Ecto neural progenitor cell (in vitro differentiated cells): ENCODE results near the gene HSPA1A.

Experiments used
- DNase-seq: peaks from one replicate; pipeline ENCODE4 v3.0.0-alpha.2; 2018; ENCODE audit warnings: low spot score

The HSPA1A gene

DNA sequence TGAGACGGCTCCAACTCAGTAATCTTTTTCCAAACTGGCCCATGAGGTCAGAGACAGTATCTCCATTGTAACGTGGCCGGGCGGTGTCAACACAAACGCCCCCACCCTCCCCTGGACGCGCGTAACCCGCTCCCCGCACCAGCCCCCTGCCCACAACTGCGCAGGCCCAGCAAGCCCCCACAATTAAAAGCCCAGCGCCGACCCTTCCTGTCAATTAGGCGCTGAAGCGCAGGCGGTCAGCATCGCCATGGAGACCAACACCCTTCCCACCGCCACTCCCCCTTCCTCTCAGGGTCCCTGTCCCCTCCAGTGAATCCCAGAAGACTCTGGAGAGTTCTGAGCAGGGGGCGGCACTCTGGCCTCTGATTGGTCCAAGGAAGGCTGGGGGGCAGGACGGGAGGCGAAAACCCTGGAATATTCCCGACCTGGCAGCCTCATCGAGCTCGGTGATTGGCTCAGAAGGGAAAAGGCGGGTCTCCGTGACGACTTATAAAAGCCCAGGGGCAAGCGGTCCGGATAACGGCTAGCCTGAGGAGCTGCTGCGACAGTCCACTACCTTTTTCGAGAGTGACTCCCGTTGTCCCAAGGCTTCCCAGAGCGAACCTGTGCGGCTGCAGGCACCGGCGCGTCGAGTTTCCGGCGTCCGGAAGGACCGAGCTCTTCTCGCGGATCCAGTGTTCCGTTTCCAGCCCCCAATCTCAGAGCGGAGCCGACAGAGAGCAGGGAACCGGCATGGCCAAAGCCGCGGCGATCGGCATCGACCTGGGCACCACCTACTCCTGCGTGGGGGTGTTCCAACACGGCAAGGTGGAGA is at the start of gene HSPA1A, which contains the start of gene HSPA1L:
Gene HSPA1A (plus strand): TSS at position 519 of the 814 bp plus-strand sequence. CDS start 214 bp downstream, at position 733.
Gene HSPA1L (minus strand): TSS at position 259 of the 814 bp plus-strand sequence. CDS start 3,311 bp downstream, outside the sequence.
- peak; percentile 98 for DNase-seq

GRCh38 chr6:31765559-31765909 is 49.8 kb upstream of the HSPA1A start:
- no peak for DNase-seq

DNA sequence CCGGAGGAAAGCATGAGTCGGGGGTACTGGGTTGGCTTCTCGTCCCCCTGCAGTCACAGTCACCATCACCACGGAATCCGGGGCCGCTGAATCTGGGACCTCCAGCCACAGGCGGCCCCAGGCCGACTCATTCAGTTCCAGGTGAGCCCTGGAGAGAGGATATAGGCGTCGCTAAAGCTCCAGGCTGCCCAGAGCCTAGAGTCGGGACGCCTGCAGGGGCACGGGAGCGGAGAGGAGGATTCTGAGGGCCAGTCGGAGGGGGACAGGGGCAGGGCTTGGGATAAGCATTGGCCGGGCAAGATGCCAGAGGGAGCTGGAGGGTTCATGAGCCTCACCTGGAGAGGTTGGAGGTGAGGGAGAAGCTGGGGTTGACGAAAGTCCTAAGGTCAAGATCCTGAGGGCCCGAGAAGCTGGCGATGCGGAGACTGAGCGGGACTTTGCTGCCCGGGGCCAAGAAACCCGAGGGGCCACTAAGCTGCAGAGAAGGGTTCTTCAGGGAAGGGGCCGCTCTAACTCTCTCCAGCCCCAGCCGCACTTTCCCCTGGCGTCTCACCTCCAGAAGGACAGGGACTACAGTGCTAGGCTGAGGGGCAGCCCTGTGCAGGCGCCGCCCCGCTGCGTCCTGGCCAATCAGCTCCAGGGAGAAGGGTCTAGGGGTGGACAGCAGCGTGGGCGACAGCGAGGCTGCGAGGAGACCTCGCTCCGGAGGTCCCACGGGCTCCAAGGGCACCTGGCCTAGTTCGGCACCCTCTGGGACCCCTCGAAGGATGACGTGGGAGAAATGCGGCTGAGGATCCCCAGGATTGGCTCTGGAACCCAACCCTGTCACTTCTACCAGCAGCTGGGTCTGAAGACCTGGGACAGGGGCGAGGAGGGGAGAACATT is 49.2 kb upstream of the HSPA1A start:
- peak; percentile 66 for DNase-seq

GRCh38 chr6:31767096-31767645 is 48.2 kb upstream of the HSPA1A start:
- no peak for DNase-seq

DNA sequence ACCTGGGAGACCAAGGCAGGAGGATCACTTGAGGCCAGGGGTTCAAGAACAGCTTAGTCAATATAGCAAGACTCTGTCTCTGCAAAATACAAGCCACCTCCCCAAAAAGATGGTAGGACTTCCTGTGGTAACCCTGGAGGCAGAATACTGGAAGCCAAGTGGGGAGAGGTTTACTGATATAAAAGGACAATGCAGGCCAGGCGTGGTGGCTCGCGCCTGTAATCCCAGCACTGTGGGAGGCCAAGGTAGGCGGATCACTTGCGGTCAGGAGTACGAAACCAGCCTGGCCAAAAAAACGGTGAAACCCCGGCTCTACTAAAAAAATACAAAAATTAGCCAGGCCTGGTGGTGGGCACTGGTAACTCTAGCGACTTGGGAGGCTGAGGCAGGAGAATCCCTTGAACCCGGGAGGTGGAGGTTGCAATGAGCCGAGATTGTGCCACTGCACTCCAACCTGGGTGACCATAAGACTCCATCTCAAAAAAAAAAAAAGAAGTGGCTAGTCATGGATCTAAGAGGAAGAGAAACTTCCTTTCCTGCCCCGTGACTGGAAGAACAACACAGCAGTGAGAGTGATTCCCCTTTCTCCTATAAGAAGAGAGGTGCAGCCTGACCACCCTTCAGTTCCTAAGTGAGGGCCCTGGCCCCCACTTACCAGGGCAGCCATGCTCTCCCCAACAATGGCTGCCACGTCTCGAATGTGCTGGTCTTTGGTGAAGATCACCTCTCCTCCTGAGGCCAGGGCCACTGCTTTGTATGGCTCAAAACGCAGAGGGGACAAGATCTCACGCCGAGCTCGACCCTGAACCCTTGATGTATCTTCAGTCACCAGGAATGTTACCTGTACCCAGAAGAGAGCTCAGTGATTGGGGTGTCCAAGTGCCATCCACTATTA is 46.7 kb upstream of the HSPA1A start:
- DNase-seq = no peak

- peak; percentile 73 for DNase-seq
Observed at GRCh38 chr6:31769684-31770371, 45.5 kb upstream of the HSPA1A start.

DNA sequence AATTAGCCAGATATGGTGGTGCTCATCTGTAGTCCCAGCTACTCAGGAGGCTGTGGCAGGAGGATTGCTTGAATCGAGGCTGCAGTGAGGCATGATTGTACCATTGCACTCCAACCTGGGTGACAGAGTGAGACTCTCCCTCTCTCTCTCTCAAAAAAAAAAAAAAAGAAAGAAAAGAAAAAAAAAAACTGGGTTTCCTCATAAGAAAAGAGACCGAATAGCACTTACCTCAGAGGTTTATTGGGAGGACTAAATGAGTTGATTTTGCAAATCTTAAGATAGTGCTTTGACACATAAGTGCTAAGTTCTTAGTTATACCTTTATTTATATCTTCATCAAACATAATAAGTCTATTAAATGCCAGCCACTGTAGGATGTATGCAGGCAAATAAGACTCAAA is 44.5 kb upstream of the HSPA1A start:
- no peak for DNase-seq

DNA sequence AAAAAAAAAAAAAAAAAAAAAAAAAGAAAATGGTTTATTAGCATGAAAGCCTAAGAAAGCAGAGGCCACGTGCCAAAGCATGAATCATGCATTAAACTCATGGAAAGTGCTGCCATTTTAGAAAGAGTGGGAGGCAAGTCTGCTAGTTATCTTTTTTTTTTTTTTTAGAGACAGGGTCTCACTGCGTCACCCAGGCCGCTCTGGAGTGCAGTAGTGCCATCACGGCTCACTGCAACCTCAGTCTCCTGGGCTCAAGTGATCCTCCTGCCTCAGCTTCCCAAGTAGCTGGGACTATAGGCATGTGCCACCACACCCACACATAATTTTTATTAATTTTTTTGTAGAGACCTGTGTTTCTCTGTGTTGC is 43.4 kb upstream of the HSPA1A start:
- DNase-seq = no peak

GRCh38 chr6:31775184-31775583 is 40.2 kb upstream of the HSPA1A start:
- no peak for DNase-seq

- no peak for DNase-seq
Observed at GRCh38 chr6:31775633-31776484, 39.5 kb upstream of the HSPA1A start.

DNA sequence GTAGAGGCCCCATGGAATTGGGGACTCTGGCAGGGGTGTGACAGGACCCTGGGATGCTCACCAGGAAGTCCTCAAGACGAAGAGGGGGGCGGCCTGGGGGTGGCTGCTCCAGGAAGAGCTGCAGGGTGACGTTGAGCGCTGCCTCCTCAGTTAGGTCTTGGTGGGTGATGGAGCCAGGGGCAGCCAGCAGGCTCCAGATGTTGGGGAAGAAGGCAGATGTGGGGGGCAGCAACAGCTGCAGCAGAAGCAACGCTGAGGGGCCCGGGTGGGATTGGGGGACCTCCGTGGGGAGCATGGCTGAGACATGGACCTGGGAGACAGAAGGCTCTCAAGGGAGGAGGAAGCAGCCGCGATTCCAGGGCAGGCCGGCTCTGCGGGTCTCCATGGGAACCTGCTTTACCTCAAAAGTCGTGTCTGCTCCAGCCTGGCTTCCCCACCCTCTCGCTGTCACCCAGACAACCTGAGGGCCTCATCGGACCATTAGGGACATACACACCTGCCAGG is 38.8 kb upstream of the HSPA1A start:
- no peak for DNase-seq

GRCh38 chr6:31776989-31777666 is 38.2 kb upstream of the HSPA1A start, which contains the start of gene VWA7:
Gene VWA7 (minus strand): TSS chr6:31777328. CDS start chr6:31776779, 549 bp downstream.
- no peak for DNase-seq

- DNase-seq = no peak
Observed at GRCh38 chr6:31777667-31778050, 37.7 kb upstream of the HSPA1A start.

DNA sequence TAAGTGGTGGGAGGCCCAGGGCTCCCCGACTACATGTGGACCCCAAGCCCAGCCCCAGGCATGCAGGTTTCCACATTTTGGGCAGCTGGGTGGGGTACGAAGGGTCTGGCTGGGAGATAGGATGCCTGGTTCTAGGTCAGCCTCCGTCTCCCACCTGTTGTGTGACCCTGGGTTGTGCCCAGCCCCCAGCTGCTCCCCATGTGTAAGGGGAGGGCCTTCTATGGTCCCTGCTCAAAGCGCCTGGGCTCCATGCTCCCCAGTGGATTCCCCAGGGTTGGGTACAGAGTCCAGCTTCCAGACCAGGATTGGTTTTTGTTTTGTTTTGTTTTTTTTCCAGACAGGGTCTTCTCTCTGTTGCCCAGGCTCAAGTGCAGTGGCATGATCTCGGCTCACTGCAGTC is 37.1 kb upstream of the HSPA1A start:
- DNase-seq = no peak

DNA sequence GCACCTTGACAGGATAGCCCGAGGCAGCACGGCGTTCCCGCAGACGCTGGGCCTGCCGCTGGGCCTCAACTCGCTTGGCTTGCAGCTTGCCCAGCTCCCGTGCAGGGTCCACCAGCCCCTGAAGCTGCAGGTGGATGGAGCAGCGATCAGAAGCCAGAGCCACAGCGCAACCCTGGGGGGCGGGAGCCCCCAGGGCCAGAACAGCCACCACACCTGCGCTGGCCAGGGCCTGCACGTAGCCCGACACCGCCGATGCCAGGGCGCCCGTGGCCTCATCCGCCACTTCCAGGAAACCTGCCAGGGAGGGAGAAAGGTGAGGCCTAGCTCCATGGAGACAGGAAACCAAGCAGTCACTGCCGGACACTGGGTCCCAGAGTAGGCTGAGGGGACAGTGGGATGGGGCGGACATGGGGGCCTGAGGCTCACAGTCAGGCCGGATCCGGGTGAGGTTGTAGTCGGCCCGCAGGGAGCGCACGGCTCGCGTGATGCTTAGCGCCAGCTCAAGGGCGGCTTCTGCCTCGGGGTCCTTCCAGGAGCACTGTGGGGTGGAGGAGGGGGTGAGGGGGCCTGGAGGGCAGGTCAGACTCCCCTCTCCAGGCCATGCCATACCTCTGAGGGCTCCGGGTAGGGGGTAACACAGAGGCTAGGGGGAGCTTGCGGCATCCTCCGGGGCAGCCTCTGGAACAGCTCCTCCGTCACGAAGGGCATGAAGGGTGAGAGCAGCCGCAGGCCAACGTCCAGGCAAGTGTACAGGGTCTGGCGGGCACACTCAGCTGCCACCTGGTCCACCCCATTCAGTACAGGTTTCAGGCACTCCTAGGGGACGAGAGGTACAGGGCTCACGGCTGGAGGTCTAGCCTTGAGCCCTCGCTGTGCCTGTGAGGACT is 36.1 kb upstream of the HSPA1A start:
- no peak for DNase-seq

- no peak for DNase-seq
Observed at GRCh38 chr6:31779908-31780307, 35.4 kb upstream of the HSPA1A start.

DNA sequence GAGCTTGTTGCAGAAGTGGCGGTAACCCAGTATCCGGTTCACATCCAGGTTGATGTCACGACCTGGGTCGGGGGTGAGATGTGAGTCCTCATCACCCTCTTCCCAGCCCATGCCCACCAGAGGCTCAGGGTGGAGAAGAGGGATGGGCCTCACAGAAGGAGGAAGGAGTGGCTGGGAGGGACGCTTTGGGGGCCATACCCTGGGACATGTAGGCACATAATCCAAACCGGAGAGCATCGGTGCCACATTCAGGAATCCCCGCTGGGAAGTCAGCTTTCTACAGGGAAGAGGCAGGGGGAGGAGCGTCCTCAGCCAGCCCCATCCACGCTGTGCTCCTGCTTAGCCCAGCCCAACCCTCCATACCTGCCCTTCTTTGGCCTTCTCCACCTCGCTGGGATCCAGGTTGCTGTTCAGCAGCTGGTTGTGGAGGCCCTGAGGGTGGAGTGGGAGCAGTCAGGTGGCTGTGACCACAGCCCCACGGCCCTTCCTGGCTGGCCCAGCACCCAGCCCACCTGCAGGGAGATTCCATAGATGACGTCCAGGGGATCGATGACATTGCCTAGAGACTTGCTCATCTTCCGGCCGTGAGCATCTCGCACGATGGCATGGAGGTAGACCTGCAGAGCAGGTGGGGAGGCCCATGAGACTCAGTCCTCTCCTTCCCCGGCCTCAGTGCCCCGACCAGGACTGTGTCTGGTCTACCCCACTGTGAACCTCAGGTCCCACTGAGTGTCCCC is 34.7 kb upstream of the HSPA1A start:
- DNase-seq = no peak
